ENCODE results near the gene ERBB4. TPM values are rescaled to one million over a fixed set of nuclear protein-coding genes. Genes with fewer than 3 reads are reported as not detected.

The ERBB4 gene
- total and polyA plus RNA-seq, 2 of the 8 experiments (the other 6 are each of a cell fraction or from before 2014, with no cell fraction given): 0.34 to 1.3 TPM

GRCh38 chr2:212556296-212556695, 17.7 kb upstream of the ERBB4 start:
- H3K79me1 ChIP-seq (ENCODE audit: low read depth, low read length): no peaks in the 10 kb centered on the region
- no peak overlapping the region for H3K23ac ChIP-seq (ENCODE audit: insufficient read length)
- no peak overlapping the region for H3K14ac ChIP-seq (ENCODE audit: insufficient read length)
- no peaks in the 10 kb centered on the region for H3K36me3 ChIP-seq (ENCODE audit: control insufficient read depth in 2 of 4, insufficient read depth in 4 of 4, low read length in 3 of 4)
- H3K27ac ChIP-seq (ENCODE audit: low read depth, low read length): no peak overlapping the region
- H2BK5ac ChIP-seq (ENCODE audit: low read depth, low read length): no peak overlapping the region
- H4K5ac ChIP-seq (ENCODE audit: insufficient read length, low read depth, low read length): no peak overlapping the region
- H2BK15ac ChIP-seq (ENCODE audit: low read length): no peak overlapping the region
- no peaks in the 10 kb centered on the region for H4K20me1 ChIP-seq (replicated peaks in 1 of 2; ENCODE audit: control insufficient read depth in 1 of 2, insufficient read depth in 2 of 2, low read length in 2 of 2)
- POLR2A ChIA-PET (ENCODE audit: partially characterized antibody): no interaction called here
- no peak overlapping the region for H4K8ac ChIP-seq (ENCODE audit: extremely low read depth, insufficient read depth, low read length)
- H3K23me2 ChIP-seq (ENCODE audit: low read depth, low read length): peaks cover 5% of the 10 kb centered on the region; the same call in 1 of the 2 replicates
- CTCF ChIA-PET (ENCODE audit: partially characterized antibody): no interaction called here
- no peaks in the 10 kb centered on the region for H3K27me3 ChIP-seq (replicated peaks in 1 of 4; ENCODE audit: control insufficient read depth in 3 of 4, extremely low read depth in 1 of 4, insufficient read depth in 3 of 4, low read length in 3 of 4)
- no peak overlapping the region for H2AFZ ChIP-seq (ENCODE audit: low read length)
- DNase-seq (ENCODE audit: low read depth in 1 of 2, low spot score in 2 of 2) (no peak), FAIRE-seq (no peak)
- H2BK12ac ChIP-seq (ENCODE audit: low read depth, low read length): no peak overlapping the region
- no peaks in the 10 kb centered on the region for H3K4me1 ChIP-seq (replicated peaks in 1 of 4; ENCODE audit: control insufficient read depth in 3 of 4, insufficient read depth in 4 of 4, low read length in 3 of 4)
- no peak overlapping the region for H2AK5ac ChIP-seq (ENCODE audit: low read depth, low read length)
- WGBS, 2 experiments (ENCODE audit: extremely low coverage in 1 of 2, insufficient coverage in 1 of 2, insufficient read length in 1 of 2, insufficient replicate concordance in 2 of 2, low coverage in 1 of 2, low lambda C conversion rate in 2 of 2, missing lambda C conversion rate in 1 of 2): 91% methylated on average over 4 of the region's 4 CpGs; no CpG with 5 or more reads in 1 of the 2 experiments
- no peak overlapping the region for H4K91ac ChIP-seq (replicated peaks; ENCODE audit: insufficient read length, low read length)
- H2BK20ac ChIP-seq (ENCODE audit: low read length): no peak overlapping the region
- H3K4me3 ChIP-seq (ENCODE audit: extremely low read depth in 1 of 4, insufficient read depth in 2 of 4, low read depth in 3 of 4, low read length in 4 of 4): no peak overlapping the region
- H3K4me2 ChIP-seq (ENCODE audit: insufficient read depth in 1 of 2, low read depth in 2 of 2, low read length in 2 of 2): no peak overlapping the region
- H2BK120ac ChIP-seq (replicated peaks; ENCODE audit: low read depth, low read length): no peak overlapping the region
- no peak overlapping the region for H3K9ac ChIP-seq (replicated peaks in 1 of 4; ENCODE audit: extremely low read depth in 1 of 4, low read depth in 3 of 4, low read length in 3 of 4)
- no peak overlapping the region for H3K18ac ChIP-seq (ENCODE audit: extremely low read depth, low read length)
- no peaks in the 10 kb centered on the region for H3K9me3 ChIP-seq (ENCODE audit: insufficient read depth in 2 of 2, low read depth in 1 of 2, low read length in 1 of 2)
- no peak overlapping the region for H3K4ac ChIP-seq (replicated peaks; ENCODE audit: insufficient read length, low read depth, low read length)
- H3K79me2 ChIP-seq (ENCODE audit: control insufficient read depth in 1 of 2, insufficient read depth in 2 of 2, low read length in 2 of 2): no peaks in the 10 kb centered on the region
- no peak overlapping the region for H3K56ac ChIP-seq (replicated peaks; ENCODE audit: insufficient read length, low read depth, low read length)
- TF ChIP-seq KDM1A (IDR thresholded peaks at IDR 0.05; ENCODE audit: borderline replicate concordance, low read length): no peak
- no peak for TF ChIP-seq CBX8 (IDR thresholded peaks at IDR 0.05; ENCODE audit: borderline replicate concordance, low read depth, low read length)
- TF ChIP-seq RBBP5 (IDR thresholded peaks at IDR 0.05; ENCODE audit: borderline replicate concordance, low read depth, low read length): no peak
- no peak for TF ChIP-seq PHF8 (conservative IDR thresholded peaks at IDR 0.05; ENCODE audit: low read depth, low read length)
- TF ChIP-seq RNF2 (IDR thresholded peaks at IDR 0.05; ENCODE audit: borderline replicate concordance, low read depth, low read length, missing control alignments, poor library complexity, severe bottlenecking): no peak
